ENCODE data around the gene PRXL2A. TPM values are rescaled to one million over a fixed set of nuclear protein-coding genes. Genes with fewer than 3 reads are reported as not detected.
A peak's percentile ranks its signal among the peaks of the same experiment; 100 is the strongest.

PRXL2A gene
- total RNA-seq, 2 donors from 2014 or later, result 42.8 to 81.2 TPM

- Histone ChIP-seq H3K27ac (peak overlapping the region; percentile 85 to 92), H3K36me3 (no peaks in the 10 kb centered on the region), H3K27me3 (no peaks in the 10 kb centered on the region), H3K9me3 (no peaks in the 10 kb centered on the region), H3K4me3 (peak overlapping the region; percentile 41 to 49), H3K4me1 (peaks cover 0 to 47% of the 10 kb centered on the region in 2 donors)
- no peak for TF ChIP-seq CTCF (IDR thresholded peaks at IDR 0.05)
- DNase-seq (ENCODE audit: low spot score), result no peak
These were observed 44.9 kb downstream of the PRXL2A start for GRCh38 chr10:80453056-80453841.

- Histone ChIP-seq H3K9me3 (no peaks in the 10 kb centered on the region), H3K27me3 (no peaks in the 10 kb centered on the region), H3K36me3 (no peaks in the 10 kb centered on the region), H3K4me1 (peaks cover 0 to 55% of the 10 kb centered on the region in 2 donors), H3K4me3 (peak within 1 kb of the TSS; percentile 63 to 97), H3K27ac (peak within 1 kb of the TSS; percentile 94 to 97)
- peak; percentile 85 for DNase-seq (ENCODE audit: low spot score)
- TF ChIP-seq CTCF (IDR thresholded peaks at IDR 0.05), result no peak
These were observed 45.6 kb downstream of the PRXL2A start, which contains the start of gene TSPAN14 for GRCh38 chr10:80453842-80454512. TSS of gene TSPAN14 (plus strand) at chr10:80454310. CDS start at chr10:80489234, 34,924 bp downstream.

- Histone ChIP-seq H3K27ac (peak overlapping the region; percentile 94 to 97), H3K27me3 (no peaks in the 10 kb centered on the region), H3K4me3 (peak overlapping the region; percentile 63 to 97), H3K9me3 (no peaks in the 10 kb centered on the region), H3K36me3 (no peaks in the 10 kb centered on the region), H3K4me1 (peaks cover 0 to 63% of the 10 kb centered on the region in 2 donors)
- no peak for TF ChIP-seq CTCF (IDR thresholded peaks at IDR 0.05)
- peak; percentile 64 for DNase-seq (ENCODE audit: low spot score)
These were observed 46.4 kb downstream of the PRXL2A start for GRCh38 chr10:80454513-80455460.

- H3K4me1 ChIP-seq, result peaks cover 0 to 72% of the 10 kb centered on the region in 2 donors
- no peaks in the 10 kb centered on the region for H3K27me3 ChIP-seq
- peak overlapping the region; percentile 94 to 97 for H3K27ac ChIP-seq
- peak overlapping the region; percentile 63 to 97 for H3K4me3 ChIP-seq
- no peak for TF ChIP-seq CTCF (IDR thresholded peaks at IDR 0.05)
- H3K36me3 ChIP-seq, result no peaks in the 10 kb centered on the region
- no peaks in the 10 kb centered on the region for H3K9me3 ChIP-seq
- no peak for DNase-seq (ENCODE audit: low spot score)
These were observed 47.4 kb downstream of the PRXL2A start for GRCh38 chr10:80455461-80456349.
